HG02763 (cell line): ENCODE results near the gene RNF6.

Source experiments
- ATAC-seq: cut with Tn5 transposase; IDR thresholded peaks from one replicate; pipeline ENCODE4 v1.9.1; 2021; ENCODE audit warnings: mild to moderate bottlenecking, moderate library complexity; ENCODE audit not compliant: unreplicated experiment

Gene RNF6

GRCh38 chr13:26168237-26168814 is 53.8 kb downstream of the RNF6 start:
- ATAC-seq: no peak

GRCh38 chr13:26163812-26164211 is 58.3 kb downstream of the RNF6 start:
- ATAC-seq: no peak
